GM12878 (cell line): Measurements from ENCODE around the gene FKTN.

ENCODE experiments used
- BACH1 ChIP-seq: fragments of 450-650 bp; IDR thresholded peaks from 2 replicates; pipeline ENCODE4 v1.6.1; 2017; ENCODE audit warnings: mild to moderate bottlenecking, borderline replicate concordance
- CBFB ChIP-seq: IDR thresholded peaks from 2 replicates; pipeline ENCODE4 v1.6.1; 2016; ENCODE audit warnings: antibody characterized with exemption, low read depth
- CHD2 ChIP-seq: IDR thresholded peaks from 2 replicates; pipeline ENCODE4 v1.6.1; 2011; ENCODE audit warnings: low read depth, low read length, improper control_type of control experiment, borderline replicate concordance
- CREB1 ChIP-seq: IDR thresholded peaks from 2 replicates; pipeline ENCODE4 v1.6.1; 2012; ENCODE audit warnings: low read depth, mild to moderate bottlenecking, inconsistent platforms
- EP300 ChIP-seq, 2 experiments: fragments of 150-350 bp in 1 of 2; IDR thresholded peaks; 2 replicates each; pipeline ENCODE4 v1.6.1; 2011 to 2012; ENCODE audit warnings: low read depth in 2 of 2, low read length in 2 of 2, borderline replicate concordance in 1 of 2, improper control_type of control experiment in 1 of 2, inconsistent platforms in 1 of 2; ENCODE audit not compliant: control insufficient read depth in 1 of 2
- EZH2 ChIP-seq: IDR thresholded peaks from 2 replicates; pipeline ENCODE4 v1.6.1; 2012; ENCODE audit warnings: low read depth, mild to moderate bottlenecking, control low read depth, inconsistent platforms, low read length, borderline replicate concordance; ENCODE audit not compliant: control insufficient read depth
- MYC ChIP-seq: IDR thresholded peaks from 2 replicates; pipeline ENCODE4 v1.6.1; 2011; ENCODE audit warnings: mild to moderate bottlenecking, low read length, moderate library complexity, inconsistent platforms; ENCODE audit not compliant: insufficient read depth, insufficient replicate concordance, insufficient read length, severe bottlenecking
- NRF1 ChIP-seq: conservative IDR thresholded peaks from 2 replicates; pipeline ENCODE4 v1.6.1; 2011; ENCODE audit warnings: mild to moderate bottlenecking, low read depth, low read length, improper control_type of control experiment
- POU2F2 ChIP-seq: IDR thresholded peaks from 3 replicates; pipeline ENCODE4 v1.6.1; 2011; ENCODE audit warnings: low read depth, mild to moderate bottlenecking, low read length, borderline replicate concordance
- RCOR1 ChIP-seq: conservative IDR thresholded peaks from 2 replicates; pipeline ENCODE4 v1.6.1; 2012; ENCODE audit warnings: low read depth, low read length, improper control_type of control experiment
- SP1 ChIP-seq: IDR thresholded peaks from one replicate; pipeline ENCODE4 v1.6.1; 2011; ENCODE audit warnings: low read depth, low read length
- TF ChIP-seq, protein P1 (sequence below), 3 experiments: IDR thresholded peaks in 2 of 3; conservative IDR thresholded peaks in 1 of 3; 2 replicates each; pipeline ENCODE4 v1.5.1; 2011; ENCODE audit warnings: low read depth in 3 of 3, low read length in 3 of 3, mild to moderate bottlenecking in 3 of 3, control low read depth in 2 of 3, moderate library complexity in 2 of 3, inconsistent platforms in 1 of 3, mixed read lengths in 1 of 3; ENCODE audit not compliant: control insufficient read depth in 2 of 3, insufficient read depth in 1 of 3; ENCODE audit errors: extremely low read depth in 1 of 3
- TF ChIP-seq, protein P2 (sequence below): IDR thresholded peaks from 2 replicates; pipeline ENCODE4 v1.6.1; 2011; ENCODE audit warnings: borderline replicate concordance, low read depth, mild to moderate bottlenecking, moderate library complexity, low read length; ENCODE audit not compliant: insufficient read depth, poor library complexity, severe bottlenecking
- TF ChIP-seq, protein P3 (sequence below): IDR thresholded peaks from 2 replicates; pipeline ENCODE4 v1.6.1; 2011; ENCODE audit warnings: low read depth, low read length, improper control_type of control experiment, borderline replicate concordance

DNA sequence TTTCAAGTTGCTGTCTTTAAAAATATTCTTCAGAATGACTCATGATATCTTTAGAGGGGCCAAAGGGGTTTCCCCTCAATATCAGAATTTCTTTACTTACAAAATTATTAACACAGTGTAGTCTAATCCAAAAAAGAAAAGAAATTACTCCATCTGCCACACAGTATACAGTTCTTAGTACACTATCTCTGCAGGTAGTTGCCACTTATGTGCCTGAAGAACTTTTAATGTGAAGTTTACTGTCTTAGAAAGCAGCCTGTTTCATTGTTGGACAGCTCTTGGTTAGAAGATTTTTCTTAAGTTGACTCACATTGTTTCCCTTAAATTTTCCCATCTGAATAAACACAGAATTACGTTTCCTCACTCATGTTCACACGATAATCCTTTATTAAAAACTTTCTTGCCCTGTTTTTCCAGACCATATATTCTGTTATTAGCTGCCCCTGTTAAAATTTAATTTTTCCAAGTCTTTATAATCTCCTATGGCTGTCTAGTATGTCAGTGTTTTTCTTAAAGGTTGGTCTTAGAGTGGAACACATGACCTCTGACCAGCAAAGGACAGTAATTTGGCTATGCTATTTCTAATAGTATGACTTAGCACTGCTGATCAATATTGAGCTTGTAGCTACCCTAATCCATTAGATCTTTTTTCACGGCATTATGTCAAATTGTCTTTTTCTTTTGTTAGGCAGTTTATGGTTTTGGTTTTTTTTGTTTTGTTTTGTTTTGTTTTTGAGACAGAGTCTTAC lies 21.8 kb upstream of the FKTN start:
- TF ChIP-seq BACH1, result no peak
- TF ChIP-seq EP300 (IDR thresholded peaks at IDR 0.05; ENCODE audit: borderline replicate concordance in 1 of 2, control insufficient read depth in 1 of 2, low read depth in 2 of 2, low read length in 2 of 2), result no peak
- TF ChIP-seq, protein P1, sequence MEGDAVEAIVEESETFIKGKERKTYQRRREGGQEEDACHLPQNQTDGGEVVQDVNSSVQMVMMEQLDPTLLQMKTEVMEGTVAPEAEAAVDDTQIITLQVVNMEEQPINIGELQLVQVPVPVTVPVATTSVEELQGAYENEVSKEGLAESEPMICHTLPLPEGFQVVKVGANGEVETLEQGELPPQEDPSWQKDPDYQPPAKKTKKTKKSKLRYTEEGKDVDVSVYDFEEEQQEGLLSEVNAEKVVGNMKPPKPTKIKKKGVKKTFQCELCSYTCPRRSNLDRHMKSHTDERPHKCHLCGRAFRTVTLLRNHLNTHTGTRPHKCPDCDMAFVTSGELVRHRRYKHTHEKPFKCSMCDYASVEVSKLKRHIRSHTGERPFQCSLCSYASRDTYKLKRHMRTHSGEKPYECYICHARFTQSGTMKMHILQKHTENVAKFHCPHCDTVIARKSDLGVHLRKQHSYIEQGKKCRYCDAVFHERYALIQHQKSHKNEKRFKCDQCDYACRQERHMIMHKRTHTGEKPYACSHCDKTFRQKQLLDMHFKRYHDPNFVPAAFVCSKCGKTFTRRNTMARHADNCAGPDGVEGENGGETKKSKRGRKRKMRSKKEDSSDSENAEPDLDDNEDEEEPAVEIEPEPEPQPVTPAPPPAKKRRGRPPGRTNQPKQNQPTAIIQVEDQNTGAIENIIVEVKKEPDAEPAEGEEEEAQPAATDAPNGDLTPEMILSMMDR (IDR thresholded peaks at IDR 0.05 in 2 of 3, conservative IDR thresholded peaks at IDR 0.05 in 1 of 3; ENCODE audit: control insufficient read depth in 2 of 3, extremely low read depth in 1 of 3, insufficient read depth in 1 of 3, low read depth in 3 of 3, low read length in 3 of 3), result no peak
- TF ChIP-seq CBFB, result no peak
- no peak for TF ChIP-seq CREB1
- TF ChIP-seq EZH2, result no peak
- no peak for TF ChIP-seq RCOR1
- no peak for TF ChIP-seq MYC
- no peak for TF ChIP-seq NRF1
- no peak for TF ChIP-seq CHD2
- TF ChIP-seq POU2F2, result no peak
- no peak for TF ChIP-seq SP1
- TF ChIP-seq, protein P2, sequence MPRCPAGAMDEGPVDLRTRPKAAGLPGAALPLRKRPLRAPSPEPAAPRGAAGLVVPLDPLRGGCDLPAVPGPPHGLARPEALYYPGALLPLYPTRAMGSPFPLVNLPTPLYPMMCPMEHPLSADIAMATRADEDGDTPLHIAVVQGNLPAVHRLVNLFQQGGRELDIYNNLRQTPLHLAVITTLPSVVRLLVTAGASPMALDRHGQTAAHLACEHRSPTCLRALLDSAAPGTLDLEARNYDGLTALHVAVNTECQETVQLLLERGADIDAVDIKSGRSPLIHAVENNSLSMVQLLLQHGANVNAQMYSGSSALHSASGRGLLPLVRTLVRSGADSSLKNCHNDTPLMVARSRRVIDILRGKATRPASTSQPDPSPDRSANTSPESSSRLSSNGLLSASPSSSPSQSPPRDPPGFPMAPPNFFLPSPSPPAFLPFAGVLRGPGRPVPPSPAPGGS, result peak; percentile 63
- TF ChIP-seq, protein P3, sequence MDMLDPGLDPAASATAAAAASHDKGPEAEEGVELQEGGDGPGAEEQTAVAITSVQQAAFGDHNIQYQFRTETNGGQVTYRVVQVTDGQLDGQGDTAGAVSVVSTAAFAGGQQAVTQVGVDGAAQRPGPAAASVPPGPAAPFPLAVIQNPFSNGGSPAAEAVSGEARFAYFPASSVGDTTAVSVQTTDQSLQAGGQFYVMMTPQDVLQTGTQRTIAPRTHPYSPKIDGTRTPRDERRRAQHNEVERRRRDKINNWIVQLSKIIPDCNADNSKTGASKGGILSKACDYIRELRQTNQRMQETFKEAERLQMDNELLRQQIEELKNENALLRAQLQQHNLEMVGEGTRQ, result no peak
